Raji (cell line): ENCODE data around the gene AGO3.

Source experiments
- POLR2A ChIP-seq: IDR thresholded peaks from 2 replicates; pipeline ENCODE4 v1.6.1; 2011; ENCODE audit warnings: low read depth, low read length, control low read depth; ENCODE audit not compliant: insufficient read depth

The AGO3 gene

GRCh38 chr1:36085686-36086526, 155.0 kb downstream of the AGO3 start:
- TF ChIP-seq POLR2A: no peak

- no peak for TF ChIP-seq POLR2A
Observed at GRCh38 chr1:36086529-36087232, 155.8 kb downstream of the AGO3 start.

- TF ChIP-seq POLR2A: no peak
Observed at GRCh38 chr1:36087233-36088123, 156.6 kb downstream of the AGO3 start.

- TF ChIP-seq POLR2A: no peak
Observed at GRCh38 chr1:36088265-36088576, 157.3 kb downstream of the AGO3 start.

GRCh38 chr1:36088577-36089392, 157.9 kb downstream of the AGO3 start, which contains the start of gene ADPRS:
Gene ADPRS, plus strand, starts transcription at chr1:36088892. Its CDS starts 13 bp downstream, at chr1:36088905.
- TF ChIP-seq POLR2A: peak; percentile 99

GRCh38 chr1:36089393-36090121, 158.7 kb downstream of the AGO3 start:
- TF ChIP-seq POLR2A: no peak

GRCh38 chr1:36091141-36091540, 160.2 kb downstream of the AGO3 start:
- TF ChIP-seq POLR2A: no peak

GRCh38 chr1:36091698-36092097, 160.8 kb downstream of the AGO3 start:
- TF ChIP-seq POLR2A: no peak

- TF ChIP-seq POLR2A: no peak
Observed at GRCh38 chr1:36092166-36092797, 161.4 kb downstream of the AGO3 start.

- TF ChIP-seq POLR2A: no peak
Observed at GRCh38 chr1:36092798-36093185, 161.9 kb downstream of the AGO3 start.

- no peak for TF ChIP-seq POLR2A
Observed at GRCh38 chr1:36093226-36093625, 162.3 kb downstream of the AGO3 start.

- TF ChIP-seq POLR2A: no peak
Observed at GRCh38 chr1:36093929-36094328, 163.0 kb downstream of the AGO3 start.

- no peak for TF ChIP-seq POLR2A
Observed at GRCh38 chr1:36094621-36095061, 163.7 kb downstream of the AGO3 start.
